ENCODE measurements around the gene EVPL. TPM values are rescaled to one million over a fixed set of nuclear protein-coding genes. Genes with fewer than 3 reads are reported as not detected.

Gene EVPL
- total RNA-seq, 1 experiment from 2014 or later: 1.3 TPM

DNA sequence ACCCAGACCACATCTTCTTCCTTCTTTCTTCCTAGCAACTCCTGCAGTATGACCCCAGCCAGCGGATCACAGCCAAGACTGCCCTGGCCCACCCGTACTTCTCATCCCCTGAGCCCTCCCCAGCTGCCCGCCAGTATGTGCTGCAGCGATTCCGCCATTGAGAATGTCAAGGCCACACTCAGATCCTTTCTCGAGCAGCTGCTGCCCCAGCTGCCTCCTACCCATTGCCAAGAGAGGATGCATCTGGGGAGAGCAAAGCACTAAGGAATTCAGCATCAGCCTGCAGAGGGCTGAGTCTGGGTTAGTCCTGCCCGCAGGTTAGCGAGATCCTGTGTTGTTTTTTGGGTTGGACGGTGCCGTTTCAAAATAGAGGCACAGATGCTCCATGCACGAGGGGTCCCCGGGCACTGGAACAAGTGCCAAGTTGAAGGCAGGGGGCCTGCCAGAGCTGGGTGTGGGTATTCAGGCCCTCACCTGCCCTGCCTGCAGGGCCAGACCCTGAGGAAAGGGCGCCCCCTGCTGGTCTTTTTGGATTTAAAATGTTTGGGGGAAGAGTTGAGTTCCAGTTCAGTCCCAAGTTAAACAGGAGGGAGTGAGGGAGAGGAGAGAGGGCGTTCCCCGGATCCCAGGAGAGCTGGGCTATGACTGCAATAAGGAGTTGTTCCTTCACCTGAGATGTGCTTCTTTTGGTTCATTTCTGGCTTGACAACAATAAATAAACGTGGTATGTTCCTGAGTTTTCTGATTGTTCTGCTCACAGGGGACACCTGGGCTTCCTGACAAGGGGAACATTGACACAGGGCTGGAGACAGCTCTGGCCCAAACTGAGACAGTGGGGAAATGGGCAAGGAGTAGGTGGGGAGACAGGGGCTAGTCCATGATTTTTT lies 21.6 kb downstream of the EVPL start:
- no peaks in the 10 kb centered on the region for H3K36me3 Mint-ChIP-seq
- peak overlapping the region; percentile 92 for H3K27ac Mint-ChIP-seq
- ChIA-PET CTCF (interaction anchor here (0.5 to 4.8 kb wide), 49 partner anchors 9 to 577 kb away, joined by 3 to 72 read pairs (median 5); partner anchors contain the start of genes ACOX1, EVPL, FBF1 and MRPL38), POLR2A (interaction anchor here (0.5 to 0.6 kb wide), 2 partner anchors 426 to 766 kb away, joined by 3 read pairs; no protein-coding TSS in a partner anchor)
- H3K27me3 Mint-ChIP-seq (ENCODE audit: low read depth): no peaks in the 10 kb centered on the region
- no peak overlapping the region for H3K4me3 Mint-ChIP-seq
- TF ChIP-seq ZNF423 (CRISPR knock-in tag; IDR thresholded peaks at IDR 0.05): no peak
- TF ChIP-seq, protein P1, sequence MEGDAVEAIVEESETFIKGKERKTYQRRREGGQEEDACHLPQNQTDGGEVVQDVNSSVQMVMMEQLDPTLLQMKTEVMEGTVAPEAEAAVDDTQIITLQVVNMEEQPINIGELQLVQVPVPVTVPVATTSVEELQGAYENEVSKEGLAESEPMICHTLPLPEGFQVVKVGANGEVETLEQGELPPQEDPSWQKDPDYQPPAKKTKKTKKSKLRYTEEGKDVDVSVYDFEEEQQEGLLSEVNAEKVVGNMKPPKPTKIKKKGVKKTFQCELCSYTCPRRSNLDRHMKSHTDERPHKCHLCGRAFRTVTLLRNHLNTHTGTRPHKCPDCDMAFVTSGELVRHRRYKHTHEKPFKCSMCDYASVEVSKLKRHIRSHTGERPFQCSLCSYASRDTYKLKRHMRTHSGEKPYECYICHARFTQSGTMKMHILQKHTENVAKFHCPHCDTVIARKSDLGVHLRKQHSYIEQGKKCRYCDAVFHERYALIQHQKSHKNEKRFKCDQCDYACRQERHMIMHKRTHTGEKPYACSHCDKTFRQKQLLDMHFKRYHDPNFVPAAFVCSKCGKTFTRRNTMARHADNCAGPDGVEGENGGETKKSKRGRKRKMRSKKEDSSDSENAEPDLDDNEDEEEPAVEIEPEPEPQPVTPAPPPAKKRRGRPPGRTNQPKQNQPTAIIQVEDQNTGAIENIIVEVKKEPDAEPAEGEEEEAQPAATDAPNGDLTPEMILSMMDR (IDR thresholded peaks at IDR 0.05): peak; percentile 91
- no peaks in the 10 kb centered on the region for H3K4me1 Mint-ChIP-seq
- peak; percentile 93 for DNase-seq (ENCODE audit: low spot score)
- H3K9me3 Mint-ChIP-seq: peaks cover 6% of the 10 kb centered on the region; the same call in 1 of the 2 replicates
- ATAC-seq: peak; percentile 82

DNA sequence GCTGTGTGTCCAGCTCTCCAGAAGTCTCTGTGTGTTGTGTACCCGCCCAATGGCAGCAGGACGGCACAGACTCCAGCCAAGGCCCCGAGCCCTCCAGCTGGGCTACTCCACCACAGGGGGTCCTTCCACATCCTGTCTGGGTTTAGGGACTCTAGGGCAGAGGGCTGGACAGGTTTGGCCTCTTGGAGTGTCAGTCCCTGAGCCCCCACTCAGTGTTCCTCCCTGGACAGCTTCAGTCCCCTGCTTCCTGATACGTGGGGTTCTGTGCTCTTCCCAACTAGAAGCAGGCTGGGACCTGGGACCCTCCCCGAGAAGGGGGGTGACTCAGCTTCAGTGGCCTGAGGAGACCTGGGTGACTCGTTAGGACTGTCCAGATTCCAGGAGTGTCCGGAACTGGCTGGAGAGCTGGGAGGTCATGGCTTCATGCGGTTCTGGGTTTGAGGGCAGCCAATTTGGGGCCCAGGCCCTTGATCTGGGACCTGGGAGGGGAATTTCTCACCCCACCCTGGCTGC lies 22.3 kb downstream of the EVPL start:
- Mint-ChIP-seq H3K4me3 (no peak overlapping the region), H3K36me3 (no peaks in the 10 kb centered on the region), H3K27ac (no peak overlapping the region), H3K4me1 (0 out of 2 replicates have a peak, but pooled peaks cover 5% of the 10 kb centered on the region), H3K9me3 (peaks cover 5% of the 10 kb centered on the region; the same call in 1 of the 2 replicates), H3K27me3 (ENCODE audit: low read depth) (no peaks in the 10 kb centered on the region)
- TF ChIP-seq, protein P2, sequence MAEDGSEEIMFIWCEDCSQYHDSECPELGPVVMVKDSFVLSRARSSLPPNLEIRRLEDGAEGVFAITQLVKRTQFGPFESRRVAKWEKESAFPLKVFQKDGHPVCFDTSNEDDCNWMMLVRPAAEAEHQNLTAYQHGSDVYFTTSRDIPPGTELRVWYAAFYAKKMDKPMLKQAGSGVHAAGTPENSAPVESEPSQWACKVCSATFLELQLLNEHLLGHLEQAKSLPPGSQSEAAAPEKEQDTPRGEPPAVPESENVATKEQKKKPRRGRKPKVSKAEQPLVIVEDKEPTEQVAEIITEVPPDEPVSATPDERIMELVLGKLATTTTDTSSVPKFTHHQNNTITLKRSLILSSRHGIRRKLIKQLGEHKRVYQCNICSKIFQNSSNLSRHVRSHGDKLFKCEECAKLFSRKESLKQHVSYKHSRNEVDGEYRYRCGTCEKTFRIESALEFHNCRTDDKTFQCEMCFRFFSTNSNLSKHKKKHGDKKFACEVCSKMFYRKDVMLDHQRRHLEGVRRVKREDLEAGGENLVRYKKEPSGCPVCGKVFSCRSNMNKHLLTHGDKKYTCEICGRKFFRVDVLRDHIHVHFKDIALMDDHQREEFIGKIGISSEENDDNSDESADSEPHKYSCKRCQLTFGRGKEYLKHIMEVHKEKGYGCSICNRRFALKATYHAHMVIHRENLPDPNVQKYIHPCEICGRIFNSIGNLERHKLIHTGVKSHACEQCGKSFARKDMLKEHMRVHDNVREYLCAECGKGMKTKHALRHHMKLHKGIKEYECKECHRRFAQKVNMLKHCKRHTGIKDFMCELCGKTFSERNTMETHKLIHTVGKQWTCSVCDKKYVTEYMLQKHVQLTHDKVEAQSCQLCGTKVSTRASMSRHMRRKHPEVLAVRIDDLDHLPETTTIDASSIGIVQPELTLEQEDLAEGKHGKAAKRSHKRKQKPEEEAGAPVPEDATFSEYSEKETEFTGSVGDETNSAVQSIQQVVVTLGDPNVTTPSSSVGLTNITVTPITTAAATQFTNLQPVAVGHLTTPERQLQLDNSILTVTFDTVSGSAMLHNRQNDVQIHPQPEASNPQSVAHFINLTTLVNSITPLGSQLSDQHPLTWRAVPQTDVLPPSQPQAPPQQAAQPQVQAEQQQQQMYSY (CRISPR knock-in tag; IDR thresholded peaks at IDR 0.05): no peak
- TF ChIP-seq ZNF121 (CRISPR knock-in tag; IDR thresholded peaks at IDR 0.05): no peak
- TF ChIP-seq ZNF671 (CRISPR knock-in tag; IDR thresholded peaks at IDR 0.05): no peak
- no peak for TF ChIP-seq FOXP1 (CRISPR knock-in tag; IDR thresholded peaks at IDR 0.05; ENCODE audit: borderline replicate concordance)
- no peak for TF ChIP-seq ZNF317 (CRISPR knock-in tag; IDR thresholded peaks at IDR 0.05; ENCODE audit: borderline replicate concordance, low read depth)
- TF ChIP-seq NFATC4 (CRISPR knock-in tag; IDR thresholded peaks at IDR 0.05): no peak
- TF ChIP-seq IRF2 (CRISPR knock-in tag; IDR thresholded peaks at IDR 0.05; ENCODE audit: borderline replicate concordance, low read depth): no peak
- no peak for TF ChIP-seq ZNF396 (CRISPR knock-in tag; IDR thresholded peaks at IDR 0.05; ENCODE audit: borderline replicate concordance)
- no peak for TF ChIP-seq MXD4 (CRISPR knock-in tag; IDR thresholded peaks at IDR 0.05; ENCODE audit: borderline replicate concordance)
- TF ChIP-seq GTF2I (CRISPR knock-in tag; conservative IDR thresholded peaks at IDR 0.05): no peak
- no peak for TF ChIP-seq ZNF423 (CRISPR knock-in tag; IDR thresholded peaks at IDR 0.05)
- CTCF ChIA-PET: interaction anchor here (0.6 to 4.8 kb wide), 40 partner anchors 8 to 321 kb away, joined by 3 to 72 read pairs (median 5); partner anchors contain the start of genes ACOX1, FBF1, MRPL38 and TEN1
- ATAC-seq (no peak), DNase-seq (ENCODE audit: low spot score) (no peak)
- POLR2A ChIA-PET: interaction anchor here (0.5 to 0.6 kb wide), 2 partner anchors 53 to 426 kb away, joined by 3 to 5 read pairs; no protein-coding TSS in a partner anchor

DNA sequence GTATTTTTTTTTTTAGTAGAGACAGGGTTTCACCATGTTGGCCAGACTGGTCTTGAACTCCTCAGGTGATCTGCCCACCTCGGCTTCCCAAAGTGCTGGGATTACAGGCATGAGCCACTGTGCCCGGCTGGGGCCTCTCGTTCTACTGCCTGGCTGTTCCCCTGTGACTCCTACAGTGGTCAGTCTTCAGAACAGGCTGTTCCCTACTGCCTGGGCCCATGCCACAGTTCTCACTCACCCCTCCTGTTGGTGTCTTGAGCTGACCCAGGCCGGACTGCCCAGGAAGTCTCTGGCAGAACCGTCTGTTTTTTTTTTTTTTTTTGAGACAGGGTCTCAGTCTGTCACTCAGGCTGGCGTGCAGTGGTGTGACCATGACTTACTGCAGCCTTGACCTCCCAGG lies 23.2 kb downstream of the EVPL start:
- POLR2A ChIA-PET: interaction anchor here (0.6 kb wide), 1 partner anchor 13 kb away, joined by 3 read pairs; no protein-coding TSS in a partner anchor
- Mint-ChIP-seq H3K27ac (no peak overlapping the region), H3K4me3 (no peak overlapping the region), H3K9me3 (no peaks in the 10 kb centered on the region), H3K27me3 (ENCODE audit: low read depth) (no peaks in the 10 kb centered on the region), H3K36me3 (no peaks in the 10 kb centered on the region), H3K4me1 (0 out of 2 replicates have a peak, but pooled peaks cover 5% of the 10 kb centered on the region)
- ATAC-seq (no peak), DNase-seq (ENCODE audit: low spot score) (no peak)
- CTCF ChIA-PET: interaction anchor here (0.8 to 4.8 kb wide), 12 partner anchors 12 to 296 kb away, joined by 3 to 72 read pairs (median 6); partner anchors contain the start of genes ACOX1, MRPL38 and TEN1
- TF ChIP-seq SOX15 (CRISPR knock-in tag; IDR thresholded peaks at IDR 0.05): no peak
- no peak for TF ChIP-seq ZNF263 (CRISPR knock-in tag; IDR thresholded peaks at IDR 0.05; ENCODE audit: low read depth)
- no peak for TF ChIP-seq SMAD4 (CRISPR knock-in tag; IDR thresholded peaks at IDR 0.05)
- TF ChIP-seq TEAD1 (CRISPR knock-in tag; IDR thresholded peaks at IDR 0.05): no peak
- TF ChIP-seq, protein P3, sequence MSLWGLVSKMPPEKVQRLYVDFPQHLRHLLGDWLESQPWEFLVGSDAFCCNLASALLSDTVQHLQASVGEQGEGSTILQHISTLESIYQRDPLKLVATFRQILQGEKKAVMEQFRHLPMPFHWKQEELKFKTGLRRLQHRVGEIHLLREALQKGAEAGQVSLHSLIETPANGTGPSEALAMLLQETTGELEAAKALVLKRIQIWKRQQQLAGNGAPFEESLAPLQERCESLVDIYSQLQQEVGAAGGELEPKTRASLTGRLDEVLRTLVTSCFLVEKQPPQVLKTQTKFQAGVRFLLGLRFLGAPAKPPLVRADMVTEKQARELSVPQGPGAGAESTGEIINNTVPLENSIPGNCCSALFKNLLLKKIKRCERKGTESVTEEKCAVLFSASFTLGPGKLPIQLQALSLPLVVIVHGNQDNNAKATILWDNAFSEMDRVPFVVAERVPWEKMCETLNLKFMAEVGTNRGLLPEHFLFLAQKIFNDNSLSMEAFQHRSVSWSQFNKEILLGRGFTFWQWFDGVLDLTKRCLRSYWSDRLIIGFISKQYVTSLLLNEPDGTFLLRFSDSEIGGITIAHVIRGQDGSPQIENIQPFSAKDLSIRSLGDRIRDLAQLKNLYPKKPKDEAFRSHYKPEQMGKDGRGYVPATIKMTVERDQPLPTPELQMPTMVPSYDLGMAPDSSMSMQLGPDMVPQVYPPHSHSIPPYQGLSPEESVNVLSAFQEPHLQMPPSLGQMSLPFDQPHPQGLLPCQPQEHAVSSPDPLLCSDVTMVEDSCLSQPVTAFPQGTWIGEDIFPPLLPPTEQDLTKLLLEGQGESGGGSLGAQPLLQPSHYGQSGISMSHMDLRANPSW (CRISPR knock-in tag; conservative IDR thresholded peaks at IDR 0.05; ENCODE audit: low read depth): no peak
- TF ChIP-seq ZNF232 (CRISPR knock-in tag; IDR thresholded peaks at IDR 0.05): no peak
- TF ChIP-seq NFYB (CRISPR knock-in tag; conservative IDR thresholded peaks at IDR 0.05; ENCODE audit: low read depth): no peak
- no peak for TF ChIP-seq TP53 (CRISPR knock-in tag; IDR thresholded peaks at IDR 0.05)
- no peak for TF ChIP-seq ZNF416 (CRISPR knock-in tag; IDR thresholded peaks at IDR 0.05)
- TF ChIP-seq ZNF423 (CRISPR knock-in tag; IDR thresholded peaks at IDR 0.05): no peak
- TF ChIP-seq, protein P4, sequence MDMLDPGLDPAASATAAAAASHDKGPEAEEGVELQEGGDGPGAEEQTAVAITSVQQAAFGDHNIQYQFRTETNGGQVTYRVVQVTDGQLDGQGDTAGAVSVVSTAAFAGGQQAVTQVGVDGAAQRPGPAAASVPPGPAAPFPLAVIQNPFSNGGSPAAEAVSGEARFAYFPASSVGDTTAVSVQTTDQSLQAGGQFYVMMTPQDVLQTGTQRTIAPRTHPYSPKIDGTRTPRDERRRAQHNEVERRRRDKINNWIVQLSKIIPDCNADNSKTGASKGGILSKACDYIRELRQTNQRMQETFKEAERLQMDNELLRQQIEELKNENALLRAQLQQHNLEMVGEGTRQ (CRISPR knock-in tag; IDR thresholded peaks at IDR 0.05): no peak

Data from WTC11 (cell line).